Muscle of leg (tissue), 16 donors: ENCODE results near the gene MMP1. TPM values are rescaled to one million over a fixed set of nuclear protein-coding genes. Genes with fewer than 3 reads are reported as not detected.

Source experiments
- DNase-seq: peaks from one replicate; pipeline ENCODE4 v3.0.0; 2013
- H3K27ac ChIP-seq: one replicate; pipeline ENCODE4 v1.5.1; 2013; ENCODE audit warnings: mild to moderate bottlenecking, low read length, control low read depth
- H3K27me3 ChIP-seq: one replicate; pipeline ENCODE4 v1.6.1; 2013; ENCODE audit warnings: low read length; ENCODE audit not compliant: control insufficient read depth, insufficient read depth
- H3K36me3 ChIP-seq: one replicate; pipeline ENCODE4 v1.6.1; 2013; ENCODE audit warnings: low read length; ENCODE audit not compliant: control insufficient read depth, insufficient read depth
- H3K4me1 ChIP-seq: one replicate; pipeline ENCODE4 v1.6.1; 2013; ENCODE audit warnings: low read length; ENCODE audit not compliant: control insufficient read depth, insufficient read depth
- H3K4me3 ChIP-seq: one replicate; pipeline ENCODE4 v1.5.1; 2013; ENCODE audit warnings: low read length, control low read depth
- H3K9me3 ChIP-seq: replicated peaks from 2 replicates; pipeline ENCODE4 v1.6.1; 2013; ENCODE audit warnings: low read depth, low read length; ENCODE audit not compliant: control insufficient read depth
- WGBS: methylation state at CpG from one replicate; pipeline ENCODE4 v1.1.5; 2013; ENCODE audit warnings: missing lambda C conversion rate; ENCODE audit not compliant: insufficient coverage; 5-methylcytosine and 5-hydroxymethylcytosine counted together
- long read RNA-seq, 11 donors: transcript quantifications; one replicate each; lab custom pipeline, GENCODE V29; 2026
- polyA plus RNA-seq, 8 donors: library from polyadenylated mRNA; unstranded; fragments of 120-200 nt; gene quantifications; one replicate each; pipeline versions ENCODE4 v1.2.1 to v1.2.3, GENCODE V29; 2013; ENCODE audit warnings: inconsistent platforms in 1 of 8, low replicate concordance in 1 of 8; ENCODE audit not compliant: insufficient read length in 8 of 8, insufficient read depth in 1 of 8
- total RNA-seq: library from RNA; stranded (reverse); fragments of 120-200 nt; gene quantifications from one replicate; pipeline ENCODE4 v1.2.4, GENCODE V29; 2013

Gene MMP1
- total RNA-seq = 0.04 TPM
- 1 to 10 TPM in 4 of 8 donors, under 1 TPM in 4; 0.25 to 3.8 (median 0.96) TPM for polyA plus RNA-seq
- long read RNA-seq, donor 1 = 0 reads
- long read RNA-seq, donor 2 = 0 reads
- long read RNA-seq, donor 3, partial matches to known transcripts = 0 of 1 reads
- long read RNA-seq, donor 3, other reads (novel, unspliced or antisense) = 0 of 1 reads
- long read RNA-seq, donor 4 = 0 reads
- long read RNA-seq, donor 5 = 0 reads
- long read RNA-seq, donor 6 = 0 reads
- long read RNA-seq, donor 7 = 0 reads
- long read RNA-seq, donor 8 = 0 reads
- long read RNA-seq, donor 9, partial matches to known transcripts = 0 of 1 reads
- long read RNA-seq, donor 9, other reads (novel, unspliced or antisense) = 0 of 1 reads
- long read RNA-seq, donor 10 = 0 reads
- long read RNA-seq, donor 11 = 0 reads

DNA sequence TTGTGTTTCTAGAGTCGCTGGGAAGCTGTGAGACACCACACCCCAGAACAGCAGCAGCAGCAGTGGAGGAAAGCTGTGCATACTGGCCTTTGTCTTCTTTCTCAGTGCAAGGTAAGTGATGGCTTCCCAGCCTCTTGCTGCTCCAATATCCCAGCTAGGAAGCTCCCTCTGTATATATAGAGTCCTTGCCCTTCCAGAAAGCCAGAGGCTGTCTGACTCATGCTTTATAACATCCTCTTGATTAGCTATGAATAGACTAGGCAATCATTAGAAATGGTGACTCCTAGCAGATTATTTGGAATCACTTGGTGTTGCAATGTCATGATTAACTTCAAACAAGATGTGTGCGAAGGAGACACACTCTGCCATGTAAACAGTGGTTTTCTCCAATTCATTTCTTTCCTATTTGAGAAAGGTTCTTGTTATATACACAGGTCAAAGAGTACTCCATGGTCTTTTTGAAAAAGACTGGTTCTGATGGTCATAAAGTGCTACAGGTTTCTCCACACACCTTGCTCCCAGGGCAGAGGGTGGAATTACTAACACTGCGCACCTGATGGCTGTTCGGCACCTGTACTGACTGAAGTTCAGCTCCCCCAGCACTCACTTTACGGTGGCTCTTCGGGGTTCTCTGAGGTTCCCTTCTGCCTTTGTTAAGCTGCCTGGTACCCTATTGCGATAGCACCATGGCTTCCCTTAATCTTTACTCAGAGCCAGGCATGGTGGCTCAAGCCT, at the start of gene MMP1:
TSS of gene MMP1 (minus strand) at position 149 of the 735 bp plus-strand sequence. CDS start at position 81, 68 bp downstream.
- no peaks in the 10 kb centered on the region for H3K9me3 ChIP-seq
- DNase-seq = no peak
- no peak within 1 kb of the TSS for H3K27ac ChIP-seq
- 93% methylated on average over 5 of the region's 7 CpGs for WGBS
- H3K4me3 ChIP-seq = no peak within 1 kb of the TSS
- H3K36me3 ChIP-seq = no peaks in the 10 kb centered on the region
- no peaks in the 10 kb centered on the region for H3K4me1 ChIP-seq
- H3K27me3 ChIP-seq = no peaks in the 10 kb centered on the region

DNA sequence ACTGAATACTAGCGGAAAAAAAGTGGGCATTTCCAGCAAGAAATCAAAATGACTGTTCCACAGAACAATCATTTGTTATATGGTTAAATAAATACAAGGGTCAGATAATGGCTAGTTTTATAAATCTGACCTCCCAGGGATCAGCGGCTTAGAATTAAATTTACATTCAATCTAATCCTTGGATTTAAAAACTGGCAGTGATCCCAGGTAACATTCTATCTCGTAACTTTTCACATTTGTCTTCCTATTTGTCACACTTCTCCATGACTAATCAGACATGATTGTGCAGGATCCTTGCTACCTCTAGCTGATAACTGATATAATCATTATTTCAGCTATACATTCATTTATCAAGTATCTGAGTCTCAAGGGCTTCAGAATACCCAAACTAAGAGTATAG, 48.3 kb upstream of the MMP1 start:
- H3K27ac ChIP-seq = no peak overlapping the region
- H3K36me3 ChIP-seq = no peaks in the 10 kb centered on the region
- no peak overlapping the region for H3K4me3 ChIP-seq
- no peaks in the 10 kb centered on the region for H3K4me1 ChIP-seq
- no peak for DNase-seq
- no peaks in the 10 kb centered on the region for H3K27me3 ChIP-seq
- H3K9me3 ChIP-seq = no peaks in the 10 kb centered on the region
- no CpG with 5 or more reads among the region's 3 CpGs for WGBS

DNA sequence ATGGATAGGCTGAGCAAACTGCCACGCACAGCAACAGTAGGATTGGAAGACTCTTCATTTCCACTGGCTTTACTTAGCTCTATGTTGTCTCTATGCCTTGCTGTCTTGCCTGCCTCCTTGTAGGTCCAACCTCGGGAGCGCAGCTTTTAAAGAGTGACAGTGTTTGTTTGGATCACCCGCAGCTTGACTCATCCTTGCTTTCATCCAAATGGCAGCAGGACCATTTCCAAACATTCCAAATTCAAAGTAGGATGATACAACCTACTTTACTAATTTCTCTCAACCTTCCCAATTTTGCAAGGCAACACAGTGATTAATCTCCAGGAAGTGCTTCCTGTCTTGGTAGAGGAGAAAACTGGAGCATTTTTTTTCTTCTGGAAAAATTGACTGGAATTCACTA, 45.5 kb upstream of the MMP1 start, which contains the start of gene MMP3:
TSS of gene MMP3 (minus strand) at position 121 of the 400 bp plus-strand sequence. CDS start at position 58, 63 bp downstream.
- no peaks in the 10 kb centered on the region for H3K36me3 ChIP-seq
- H3K9me3 ChIP-seq = no peaks in the 10 kb centered on the region
- no peaks in the 10 kb centered on the region for H3K4me1 ChIP-seq
- WGBS = 70% methylated on average over 4 of the region's 4 CpGs
- H3K27me3 ChIP-seq = no peaks in the 10 kb centered on the region
- DNase-seq = no peak
- no peak within 1 kb of the TSS for H3K27ac ChIP-seq
- no peak within 1 kb of the TSS for H3K4me3 ChIP-seq

DNA sequence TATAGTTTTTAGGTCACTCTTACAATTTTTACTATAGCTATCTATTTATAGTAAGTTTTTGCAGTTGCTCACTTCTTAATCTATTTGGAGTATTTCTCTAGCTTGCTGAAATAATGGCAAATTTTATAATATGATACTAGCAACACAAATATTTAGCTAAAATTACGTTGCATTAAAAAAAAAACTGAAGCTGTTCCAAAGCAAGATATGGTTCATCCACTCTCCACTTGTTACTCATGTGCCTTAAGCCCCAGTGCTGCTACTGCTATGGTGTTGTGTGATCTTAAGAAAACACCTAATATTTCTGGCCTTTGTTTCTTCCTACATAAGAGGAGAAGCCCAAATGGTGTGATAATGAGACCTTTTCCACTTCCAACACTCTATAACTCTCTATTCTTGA, 45.0 kb upstream of the MMP1 start:
- no peak overlapping the region for H3K27ac ChIP-seq
- no peaks in the 10 kb centered on the region for H3K4me1 ChIP-seq
- no CpG with 5 or more reads among the region's 1 CpG for WGBS
- DNase-seq = no peak
- H3K27me3 ChIP-seq = no peaks in the 10 kb centered on the region
- no peaks in the 10 kb centered on the region for H3K36me3 ChIP-seq
- H3K9me3 ChIP-seq = no peaks in the 10 kb centered on the region
- no peak overlapping the region for H3K4me3 ChIP-seq

DNA sequence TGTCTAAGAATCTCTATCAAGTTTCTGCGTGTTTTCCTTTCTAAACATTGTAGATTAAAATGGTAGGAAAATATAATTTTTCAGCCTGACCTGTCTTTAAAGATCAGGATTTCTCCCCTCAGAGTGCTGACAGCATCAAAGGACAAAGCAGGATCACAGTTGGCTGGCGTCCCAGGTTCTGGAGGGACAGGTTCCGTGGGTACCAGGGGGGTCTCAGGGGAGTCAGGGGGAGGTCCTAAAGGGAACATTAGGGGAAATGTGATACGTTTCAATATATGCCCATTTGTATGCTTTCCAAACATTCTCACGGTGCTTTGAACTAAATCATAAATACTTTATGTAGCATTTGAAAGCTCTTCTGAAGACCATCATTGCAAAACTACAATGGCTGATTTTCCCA, 42.1 kb upstream of the MMP1 start:
- Histone ChIP-seq H3K27ac (no peak overlapping the region), H3K4me3 (no peak overlapping the region), H3K4me1 (no peaks in the 10 kb centered on the region), H3K27me3 (no peaks in the 10 kb centered on the region), H3K9me3 (no peaks in the 10 kb centered on the region), H3K36me3 (no peaks in the 10 kb centered on the region)
- no CpG with 5 or more reads among the region's 5 CpGs for WGBS
- no peak for DNase-seq

DNA sequence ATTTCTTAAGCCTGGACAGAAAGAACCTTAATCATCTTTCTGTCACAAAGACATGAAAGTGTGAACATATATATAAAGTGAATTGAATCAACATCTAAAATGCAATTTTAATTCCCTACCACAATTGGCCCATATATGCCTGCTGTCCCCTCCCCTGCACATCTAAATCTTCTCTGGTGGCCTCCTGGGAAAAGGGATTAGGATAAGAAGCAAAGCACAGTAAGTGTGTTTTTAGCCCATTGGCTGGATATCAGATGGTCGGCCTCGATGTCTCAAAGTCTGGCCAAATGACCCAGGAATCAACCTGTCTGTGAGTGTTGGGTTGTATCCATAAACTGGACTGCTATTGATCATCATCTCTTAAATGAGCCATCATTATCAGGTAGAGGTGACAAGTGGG, 39.7 kb upstream of the MMP1 start:
- Histone ChIP-seq H3K4me3 (no peak overlapping the region), H3K36me3 (no peaks in the 10 kb centered on the region), H3K4me1 (no peaks in the 10 kb centered on the region), H3K27ac (no peak overlapping the region), H3K27me3 (no peaks in the 10 kb centered on the region), H3K9me3 (no peaks in the 10 kb centered on the region)
- no peak for DNase-seq
- no CpG with 5 or more reads among the region's 2 CpGs for WGBS

DNA sequence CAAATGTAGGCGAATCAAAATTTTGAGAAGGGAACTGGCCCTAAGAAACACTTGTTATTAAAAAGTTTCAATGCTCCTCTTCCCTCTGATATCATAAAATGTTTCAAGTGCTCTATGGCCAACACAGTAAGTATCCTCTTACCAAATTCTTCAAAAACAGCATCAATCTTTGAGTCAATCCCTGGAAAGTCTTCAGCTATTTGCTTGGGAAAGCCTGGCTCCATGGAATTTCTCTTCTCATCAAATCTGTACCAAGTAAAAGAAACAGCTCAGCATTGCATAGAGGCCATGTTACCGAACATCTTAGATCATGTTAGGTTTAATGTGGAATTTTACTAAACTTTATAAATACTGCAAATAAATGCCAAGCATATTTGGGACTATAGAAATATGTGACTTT, 39.2 kb upstream of the MMP1 start:
- Histone ChIP-seq H3K36me3 (no peaks in the 10 kb centered on the region), H3K27me3 (no peaks in the 10 kb centered on the region), H3K9me3 (no peaks in the 10 kb centered on the region), H3K4me3 (no peak overlapping the region), H3K27ac (no peak overlapping the region), H3K4me1 (no peaks in the 10 kb centered on the region)
- no CpG with 5 or more reads among the region's 2 CpGs for WGBS
- DNase-seq = no peak

DNA sequence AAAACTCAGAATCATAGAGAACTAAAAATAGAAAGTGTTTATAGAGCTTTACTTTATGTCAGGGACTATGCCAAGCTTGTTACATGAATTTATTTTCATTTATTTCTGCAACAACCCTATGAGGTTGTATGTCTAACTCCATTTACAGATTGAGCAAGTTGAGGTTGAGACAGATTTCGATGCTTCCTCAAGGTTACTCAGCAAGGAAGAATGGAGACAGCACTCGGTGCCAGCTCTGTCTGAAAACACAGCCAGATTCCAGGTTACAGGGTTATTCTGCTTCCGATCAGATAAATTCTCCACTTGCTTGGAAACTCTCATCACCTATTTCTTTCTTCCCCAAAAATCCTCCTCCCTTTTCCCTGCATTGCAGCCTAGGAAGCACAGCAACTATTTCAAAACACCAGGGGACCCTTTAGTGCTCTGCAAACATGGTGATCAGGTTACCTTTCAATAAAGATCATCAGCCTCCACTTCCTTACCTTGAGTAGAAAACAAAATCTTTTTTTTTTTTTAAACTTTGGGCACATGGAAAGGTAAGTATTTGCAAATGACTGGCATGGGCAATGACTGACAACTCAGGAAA, 38.4 kb upstream of the MMP1 start:
- Histone ChIP-seq H3K27me3 (peaks cover 5% of the 10 kb centered on the region), H3K9me3 (no peaks in the 10 kb centered on the region), H3K4me3 (no peak overlapping the region), H3K4me1 (no peaks in the 10 kb centered on the region), H3K36me3 (no peaks in the 10 kb centered on the region), H3K27ac (no peak overlapping the region)
- DNase-seq = peak; percentile 22
- whole genome bisulfite sequencing = 32% methylated on average over 3 of the region's 3 CpGs

DNA sequence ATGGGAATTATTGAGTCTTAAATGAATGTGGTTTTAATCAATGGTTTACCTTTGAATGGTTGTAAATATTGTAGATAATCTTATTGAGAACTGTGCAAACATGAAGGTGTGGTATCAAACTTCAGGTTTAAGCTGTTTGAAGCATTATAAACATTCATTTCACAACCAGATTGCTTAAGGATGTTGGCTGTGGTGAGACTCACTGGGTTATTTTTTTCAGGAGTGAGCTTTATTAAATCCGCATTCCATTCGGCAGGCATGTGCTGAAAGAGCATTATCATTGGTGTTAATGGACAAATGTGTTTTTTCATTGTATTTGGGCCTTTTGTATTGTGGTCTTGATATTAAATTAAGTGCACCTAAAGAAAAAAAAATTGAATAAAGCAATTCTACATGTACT, 35.8 kb upstream of the MMP1 start:
- H3K27ac ChIP-seq = no peak overlapping the region
- no peaks in the 10 kb centered on the region for H3K36me3 ChIP-seq
- no peak for DNase-seq
- H3K4me1 ChIP-seq = no peaks in the 10 kb centered on the region
- 100% methylated on average over 1 of the region's 2 CpGs for WGBS
- H3K27me3 ChIP-seq = peaks cover 5% of the 10 kb centered on the region
- no peak overlapping the region for H3K4me3 ChIP-seq
- no peaks in the 10 kb centered on the region for H3K9me3 ChIP-seq

DNA sequence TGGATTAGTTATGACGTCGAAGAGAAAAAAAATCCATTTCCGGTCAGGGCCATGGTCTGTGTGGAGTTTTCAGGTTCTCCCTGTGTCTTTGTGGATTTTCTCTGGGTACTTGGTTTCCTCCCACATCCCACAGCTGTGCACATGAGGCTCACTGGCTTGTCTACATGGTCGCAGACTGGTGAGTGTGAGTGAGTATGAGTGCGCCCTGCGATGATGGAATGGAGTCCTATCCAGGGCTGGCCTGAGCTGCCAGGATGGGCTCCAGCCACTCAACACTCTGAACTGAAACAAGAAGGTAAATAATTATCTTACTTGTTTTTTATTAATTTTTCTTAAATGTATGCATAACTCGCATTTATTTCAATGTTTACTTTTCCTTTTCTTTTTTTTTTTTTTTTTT, 34.7 kb upstream of the MMP1 start:
- H3K4me1 ChIP-seq = no peaks in the 10 kb centered on the region
- DNase-seq = no peak
- no peak overlapping the region for H3K4me3 ChIP-seq
- 60% methylated on average over 1 of the region's 7 CpGs for WGBS
- no peaks in the 10 kb centered on the region for H3K9me3 ChIP-seq
- H3K36me3 ChIP-seq = no peaks in the 10 kb centered on the region
- no peak overlapping the region for H3K27ac ChIP-seq
- peaks cover 5% of the 10 kb centered on the region for H3K27me3 ChIP-seq
